H9 (cell line): Measurements from ENCODE around the gene HNRNPF. TPM values are rescaled to one million over a fixed set of nuclear protein-coding genes. Genes with fewer than 3 reads are reported as not detected.

Experiments used
- DNase-seq: peaks from one replicate; pipeline ENCODE4 v3.0.0-alpha.2; 2017
- H2AFZ ChIP-seq: one replicate; pipeline ENCODE4 v1.6.1; 2013; ENCODE audit warnings: mild to moderate bottlenecking, low read length, control low read depth, moderate library complexity
- H2AK5ac ChIP-seq: 2 replicates; pipeline ENCODE4 v1.6.1; 2013; ENCODE audit warnings: low read length, control low read depth, mixed read lengths; ENCODE audit not compliant: insufficient read length
- H2BK120ac ChIP-seq: one replicate; pipeline ENCODE4 v1.6.1; 2013; ENCODE audit warnings: low read depth, mild to moderate bottlenecking, low read length, control low read depth, inconsistent platforms; ENCODE audit not compliant: poor library complexity, severe bottlenecking
- H2BK12ac ChIP-seq: 2 replicates; pipeline ENCODE4 v1.6.1; 2013; ENCODE audit warnings: low read length, control low read depth, mixed read lengths, low read depth; ENCODE audit not compliant: insufficient read length
- H2BK15ac ChIP-seq: 2 replicates; pipeline ENCODE4 v1.6.1; 2013; ENCODE audit warnings: low read depth, low read length, control low read depth
- H2BK20ac ChIP-seq: one replicate; pipeline ENCODE4 v1.6.1; 2013; ENCODE audit warnings: low read depth, mild to moderate bottlenecking, low read length, control low read depth, inconsistent platforms; ENCODE audit not compliant: poor library complexity, severe bottlenecking
- H2BK5ac ChIP-seq: 2 replicates; pipeline ENCODE4 v1.6.1; 2013; ENCODE audit warnings: low read length, control low read depth, mixed read lengths; ENCODE audit not compliant: insufficient read length
- H3K14ac ChIP-seq: 2 replicates; pipeline ENCODE4 v1.6.1; 2013; ENCODE audit warnings: low read length, control low read depth; ENCODE audit not compliant: insufficient read depth
- H3K18ac ChIP-seq: 2 replicates; pipeline ENCODE4 v1.6.1; 2013; ENCODE audit warnings: low read depth, mild to moderate bottlenecking, mixed read lengths, low read length, control low read depth; ENCODE audit not compliant: insufficient read length
- H3K23ac ChIP-seq: 2 replicates; pipeline ENCODE4 v1.6.1; 2013; ENCODE audit warnings: low read length, control low read depth, mixed read lengths, low read depth; ENCODE audit not compliant: insufficient read length
- H3K23me2 ChIP-seq: 2 replicates; pipeline ENCODE4 v1.6.1; 2013; ENCODE audit warnings: low read depth, mild to moderate bottlenecking, mixed read lengths, low read length, control low read depth; ENCODE audit not compliant: insufficient read length, poor library complexity, severe bottlenecking
- H3K27ac ChIP-seq: 2 replicates; pipeline ENCODE4 v1.5.1; 2013; ENCODE audit warnings: low read length, control low read depth, mixed read lengths, low read depth; ENCODE audit not compliant: insufficient read length
- H3K27me3 ChIP-seq: 2 replicates; pipeline ENCODE4 v1.6.1; 2013; ENCODE audit warnings: low read length, control low read depth, inconsistent platforms; ENCODE audit not compliant: insufficient read depth
- H3K4ac ChIP-seq: 2 replicates; pipeline ENCODE4 v1.6.1; 2013; ENCODE audit warnings: low read depth, mild to moderate bottlenecking, control low read depth, inconsistent platforms, low read length, moderate library complexity
- H3K4me1 ChIP-seq: 2 replicates; pipeline ENCODE4 v1.6.1; 2013; ENCODE audit warnings: low read length, control low read depth, inconsistent platforms; ENCODE audit not compliant: insufficient read depth
- H3K4me2 ChIP-seq: 2 replicates; pipeline ENCODE4 v1.6.1; 2013; ENCODE audit warnings: low read length, control low read depth, mixed read lengths; ENCODE audit not compliant: insufficient read length, insufficient read depth
- H3K56ac ChIP-seq: 2 replicates; pipeline ENCODE4 v1.6.1; 2013; ENCODE audit warnings: low read depth, mild to moderate bottlenecking, mixed read lengths, low read length, control low read depth; ENCODE audit not compliant: insufficient read length
- H3K79me1 ChIP-seq: 2 replicates; pipeline ENCODE4 v1.6.1; 2013; ENCODE audit warnings: low read depth, mild to moderate bottlenecking, moderate library complexity, low read length, control low read depth, inconsistent platforms; ENCODE audit not compliant: insufficient read depth, poor library complexity, severe bottlenecking
- H3K79me2 ChIP-seq: 2 replicates; pipeline ENCODE4 v1.6.1; 2013; ENCODE audit warnings: low read length, control low read depth, inconsistent platforms; ENCODE audit not compliant: insufficient read depth
- H3K9ac ChIP-seq: 2 replicates; pipeline ENCODE4 v1.6.1; 2013; ENCODE audit warnings: low read length, control low read depth, mixed read lengths; ENCODE audit not compliant: insufficient read length; ENCODE audit errors: extremely low read depth
- H3K9me3 ChIP-seq: one replicate; pipeline ENCODE4 v1.6.1; 2013; ENCODE audit warnings: low read depth, low read length, inconsistent platforms; ENCODE audit not compliant: control insufficient read depth
- H3T11ph ChIP-seq: one replicate; pipeline ENCODE4 v1.6.1; 2013; ENCODE audit warnings: mild to moderate bottlenecking, low read length, control low read depth, inconsistent platforms
- H4K20me1 ChIP-seq: one replicate; pipeline ENCODE4 v1.6.1; 2013; ENCODE audit not compliant: control insufficient read depth, insufficient read length, insufficient read depth
- H4K5ac ChIP-seq: 2 replicates; pipeline ENCODE4 v1.6.1; 2013; ENCODE audit warnings: low read depth, mild to moderate bottlenecking, mixed read lengths, low read length, control low read depth; ENCODE audit not compliant: insufficient read length
- H4K8ac ChIP-seq: replicated peaks from 2 replicates; pipeline ENCODE4 v1.6.1; 2013; ENCODE audit warnings: low read length, control low read depth, mixed read lengths, low read depth; ENCODE audit not compliant: insufficient read length
- H4K91ac ChIP-seq: 2 replicates; pipeline ENCODE4 v1.6.1; 2013; ENCODE audit warnings: low read depth, mild to moderate bottlenecking, moderate library complexity, mixed read lengths, low read length, control low read depth; ENCODE audit not compliant: insufficient read length
- H3K27ac Mint-ChIP-seq, 3 experiments: 2 replicates in 2 of 3; 3 replicates in 1 of 3; pipeline ENCODE4 v1.8.0; 2020 to 2021; ENCODE audit warnings: mixed read lengths in 3 of 3, mild to moderate bottlenecking in 1 of 3, moderate library complexity in 1 of 3
- H3K27me3 Mint-ChIP-seq: 2 replicates; pipeline ENCODE4 v1.8.0; 2021; ENCODE audit warnings: low read depth, mild to moderate bottlenecking, moderate library complexity, mixed read lengths
- H3K36me3 Mint-ChIP-seq, 3 experiments: 2 replicates in 2 of 3; 3 replicates in 1 of 3; pipeline ENCODE4 v1.8.0; 2020 to 2021; ENCODE audit warnings: low read depth in 3 of 3, mixed read lengths in 3 of 3; ENCODE audit not compliant: insufficient read depth in 1 of 3
- H3K4me1 Mint-ChIP-seq, 2 experiments: 2 replicates each; pipeline ENCODE4 v1.8.0; 2020; ENCODE audit warnings: mixed read lengths in 2 of 2
- H3K4me3 Mint-ChIP-seq, 2 experiments: 2 replicates in 1 of 2; 3 replicates in 1 of 2; pipeline ENCODE4 v1.8.0; 2020 to 2021; ENCODE audit warnings: mild to moderate bottlenecking in 2 of 2, mixed read lengths in 2 of 2, moderate library complexity in 1 of 2
- H3K9me3 Mint-ChIP-seq, 2 experiments: 2 replicates in 1 of 2; 3 replicates in 1 of 2; pipeline ENCODE4 v1.8.0; 2020; ENCODE audit warnings: mild to moderate bottlenecking in 2 of 2, mixed read lengths in 2 of 2, moderate library complexity in 1 of 2
- WGBS: extraction: QIAGEN DNeasy Blood & Tissue Kit; methylation state at CpG from one replicate; pipeline ENCODE4 v1.1.7; 2013; ENCODE audit warnings: missing lambda C conversion rate, low lambda C conversion rate, mixed read lengths; ENCODE audit not compliant: insufficient read length; ENCODE audit errors: extremely low coverage; 5-methylcytosine and 5-hydroxymethylcytosine counted together
- total RNA-seq: library from RNA; stranded (reverse); gene quantifications from 2 replicates; pipeline ENCODE4 v1.2.1, GENCODE V29; 2021
- TF ChIP-seq, protein P1 (sequence below): fragments of 200-600 bp; sonication (generic); conservative IDR thresholded peaks from 3 replicates; pipeline ENCODE4 v1.8.0; 2021; ENCODE audit warnings: antibody characterized with exemption, mild to moderate bottlenecking

Gene HNRNPF
- total RNA-seq, 1 experiment from 2014 or later: 411 TPM

DNA sequence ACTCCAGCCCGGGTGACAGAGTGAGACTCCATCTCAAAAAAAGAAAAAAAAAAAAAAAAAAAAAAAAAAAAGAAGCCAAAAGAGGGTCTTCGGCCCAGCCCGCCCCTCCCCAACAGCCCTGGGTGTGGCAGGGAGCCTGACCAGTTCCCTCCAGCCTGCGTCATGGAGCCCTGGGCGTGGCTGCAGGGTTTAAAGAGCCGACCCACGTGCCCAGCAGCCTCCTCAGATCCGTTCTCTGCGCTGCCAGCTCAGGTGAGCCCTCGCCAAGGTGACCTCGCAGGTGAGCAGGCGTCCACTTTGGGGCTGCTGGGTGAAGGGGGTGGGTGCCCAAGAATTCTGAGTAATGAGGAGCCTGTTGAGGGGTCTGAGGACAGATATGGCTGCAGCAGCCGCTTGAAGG lies 37.6 kb downstream of the HNRNPF start, which contains the start of gene FXYD4:
TSS of gene FXYD4 (plus strand) at position 219 of the 400 bp plus-strand sequence. CDS start 2,111 bp downstream, outside the sequence.
- Histone ChIP-seq H4K91ac (no peak within 1 kb of the TSS), H3K4me1 (no peaks in the 10 kb centered on the region), H3K23me2 (no peaks in the 10 kb centered on the region), H3K23ac (no peak within 1 kb of the TSS), H3K56ac (no peak within 1 kb of the TSS), H3K14ac (no peak within 1 kb of the TSS; the same call in 1 of the 2 replicates), H3K18ac (no peak within 1 kb of the TSS), H3K27me3 (no peaks in the 10 kb centered on the region), H2BK20ac (no peak within 1 kb of the TSS), H2BK12ac (no peak within 1 kb of the TSS), H2BK5ac (no peak within 1 kb of the TSS), H3K9ac (no peak within 1 kb of the TSS), H4K20me1 (no peaks in the 10 kb centered on the region), H3K79me1 (no peaks in the 10 kb centered on the region), H2AFZ (no peak within 1 kb of the TSS), H4K5ac (no peak within 1 kb of the TSS), H2AK5ac (no peak within 1 kb of the TSS), H3T11ph (no peak within 1 kb of the TSS), H2BK15ac (no peak within 1 kb of the TSS), H4K8ac (no peak within 1 kb of the TSS), H3K4me2 (no peak within 1 kb of the TSS), H3K9me3 (no peaks in the 10 kb centered on the region), H3K79me2 (no peaks in the 10 kb centered on the region), H2BK120ac (no peak within 1 kb of the TSS), H3K4ac (no peak within 1 kb of the TSS), H3K27ac (no peak within 1 kb of the TSS)
- no CpG with 5 or more reads among the region's 13 CpGs for WGBS
- H3K36me3 Mint-ChIP-seq: no peaks in the 10 kb centered on the region
- H3K4me1 Mint-ChIP-seq: peaks cover 27 to 30% of the 10 kb centered on the region in 2 experiments
- TF ChIP-seq, protein P1, sequence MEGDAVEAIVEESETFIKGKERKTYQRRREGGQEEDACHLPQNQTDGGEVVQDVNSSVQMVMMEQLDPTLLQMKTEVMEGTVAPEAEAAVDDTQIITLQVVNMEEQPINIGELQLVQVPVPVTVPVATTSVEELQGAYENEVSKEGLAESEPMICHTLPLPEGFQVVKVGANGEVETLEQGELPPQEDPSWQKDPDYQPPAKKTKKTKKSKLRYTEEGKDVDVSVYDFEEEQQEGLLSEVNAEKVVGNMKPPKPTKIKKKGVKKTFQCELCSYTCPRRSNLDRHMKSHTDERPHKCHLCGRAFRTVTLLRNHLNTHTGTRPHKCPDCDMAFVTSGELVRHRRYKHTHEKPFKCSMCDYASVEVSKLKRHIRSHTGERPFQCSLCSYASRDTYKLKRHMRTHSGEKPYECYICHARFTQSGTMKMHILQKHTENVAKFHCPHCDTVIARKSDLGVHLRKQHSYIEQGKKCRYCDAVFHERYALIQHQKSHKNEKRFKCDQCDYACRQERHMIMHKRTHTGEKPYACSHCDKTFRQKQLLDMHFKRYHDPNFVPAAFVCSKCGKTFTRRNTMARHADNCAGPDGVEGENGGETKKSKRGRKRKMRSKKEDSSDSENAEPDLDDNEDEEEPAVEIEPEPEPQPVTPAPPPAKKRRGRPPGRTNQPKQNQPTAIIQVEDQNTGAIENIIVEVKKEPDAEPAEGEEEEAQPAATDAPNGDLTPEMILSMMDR: no peak
- no peak within 1 kb of the TSS for H3K27ac Mint-ChIP-seq
- H3K9me3 Mint-ChIP-seq: no peaks in the 10 kb centered on the region; a peak in 1 of 5 replicates
- no peak for DNase-seq
- H3K27me3 Mint-ChIP-seq: peaks cover 8% of the 10 kb centered on the region
- H3K4me3 Mint-ChIP-seq: no peak within 1 kb of the TSS
